HCEC 1CT (cell line): ENCODE data around the gene KCNH4.

Experiments used
- DNase-seq: peaks from one replicate; pipeline ENCODE4 v3.0.0-alpha.2; 2017

KCNH4 gene

GRCh38 chr17:42116705-42117396 lies 64.1 kb downstream of the KCNH4 start:
- peak; percentile 73 for DNase-seq

GRCh38 chr17:42114118-42114517 lies 66.8 kb downstream of the KCNH4 start:
- DNase-seq: no peak

- DNase-seq: no peak
These were observed 67.5 kb downstream of the KCNH4 start for GRCh38 chr17:42113293-42114069.

- peak; percentile 64 for DNase-seq
These were observed 68.3 kb downstream of the KCNH4 start, which contains the start of gene DHX58 for GRCh38 chr17:42112552-42113176. Gene DHX58 (minus strand): TSS chr17:42112714. CDS start chr17:42111892, 822 bp downstream.

GRCh38 chr17:42111871-42112551 lies 68.9 kb downstream of the KCNH4 start:
- DNase-seq: no peak

GRCh38 chr17:42111265-42111636 lies 69.7 kb downstream of the KCNH4 start:
- no peak for DNase-seq

- no peak for DNase-seq
These were observed 70.4 kb downstream of the KCNH4 start for GRCh38 chr17:42110301-42111264.

- no peak for DNase-seq
These were observed 71.9 kb downstream of the KCNH4 start for GRCh38 chr17:42109086-42109485.

- DNase-seq: no peak
These were observed 73.1 kb downstream of the KCNH4 start for GRCh38 chr17:42107597-42108576.

- DNase-seq: no peak
These were observed 73.8 kb downstream of the KCNH4 start for GRCh38 chr17:42107124-42107523.
